ENCODE data around the gene FZD10. TPM values are rescaled to one million over a fixed set of nuclear protein-coding genes. Genes with fewer than 3 reads are reported as not detected.

FZD10 gene
- total and polyA plus RNA-seq, 12 donors, result 0.07 to 0.44 (median 0.14) TPM; not detected in 3

GRCh38 chr12:130195776-130196175, 33.5 kb downstream of the FZD10 start:
- WGBS, 4 donors, result 56 to 64% (median 58%) methylated on average over 12 of the region's 12 CpGs
- H3K36me3 ChIP-seq (replicated peaks in 1 of 2), result no peaks in the 10 kb centered on the region
- H3K27me3 ChIP-seq, result no peaks in the 10 kb centered on the region
- H3K9me3 ChIP-seq (replicated peaks in 1 of 3), result no peaks in the 10 kb centered on the region
- H3K27ac ChIP-seq, result no peak overlapping the region
- DNase-seq, result no peak
- H3K4me1 ChIP-seq (replicated peaks in 1 of 2), result no peaks in the 10 kb centered on the region
- intact Hi-C loops (cut with DNase I), result no loop called here
- no peak overlapping the region for H3K4me3 ChIP-seq
- TF ChIP-seq POLR2A (IDR thresholded peaks at IDR 0.05) (no peak), CTCF (IDR thresholded peaks at IDR 0.05) (no peak)

GRCh38 chr12:130196827-130197226, 34.6 kb downstream of the FZD10 start:
- 42 to 57% (median 49%) methylated on average over 12 to 13 of the region's 13 CpGs for WGBS, 4 donors
- Histone ChIP-seq H3K9me3 (replicated peaks in 1 of 3) (no peaks in the 10 kb centered on the region), H3K4me1 (replicated peaks in 1 of 2) (no peaks in the 10 kb centered on the region), H3K4me3 (no peak overlapping the region), H3K27me3 (no peaks in the 10 kb centered on the region), H3K36me3 (replicated peaks in 1 of 2) (no peaks in the 10 kb centered on the region), H3K27ac (no peak overlapping the region)
- intact Hi-C loops (cut with DNase I), result no loop called here
- DNase-seq, result no peak
- TF ChIP-seq CTCF (IDR thresholded peaks at IDR 0.05) (no peak), POLR2A (IDR thresholded peaks at IDR 0.05) (no peak)

- 80 to 85% (median 83%) methylated on average over 17 to 18 of the region's 18 CpGs for WGBS, 4 donors
- intact Hi-C loops (cut with DNase I), result no loop called here
- Histone ChIP-seq H3K4me1 (replicated peaks in 1 of 2) (no peaks in the 10 kb centered on the region), H3K27me3 (no peaks in the 10 kb centered on the region), H3K36me3 (replicated peaks in 1 of 2) (no peaks in the 10 kb centered on the region), H3K4me3 (no peak overlapping the region), H3K27ac (no peak overlapping the region), H3K9me3 (replicated peaks in 1 of 3) (no peaks in the 10 kb centered on the region)
- TF ChIP-seq CTCF (IDR thresholded peaks at IDR 0.05), result no peak
- no peak for TF ChIP-seq POLR2A (IDR thresholded peaks at IDR 0.05)
- no peak for DNase-seq
These were observed 35.9 kb downstream of the FZD10 start for GRCh38 chr12:130198026-130198662.

- H3K27ac ChIP-seq, result no peak overlapping the region
- H3K36me3 ChIP-seq (replicated peaks in 1 of 2), result no peaks in the 10 kb centered on the region
- no peak for TF ChIP-seq POLR2A (IDR thresholded peaks at IDR 0.05)
- TF ChIP-seq CTCF (IDR thresholded peaks at IDR 0.05), result no peak
- H3K27me3 ChIP-seq, result no peaks in the 10 kb centered on the region
- intact Hi-C loops (cut with DNase I), result no loop called here
- 81 to 89% (median 86%) methylated on average over 16 of the region's 16 CpGs for WGBS, 4 donors
- H3K4me3 ChIP-seq, result no peak overlapping the region
- no peaks in the 10 kb centered on the region for H3K9me3 ChIP-seq (replicated peaks in 1 of 3)
- no peak for DNase-seq
- no peaks in the 10 kb centered on the region for H3K4me1 ChIP-seq (replicated peaks in 1 of 2)
These were observed 36.4 kb downstream of the FZD10 start for GRCh38 chr12:130198663-130199060.

Measured in adrenal gland (tissue), 12 donors.